T-helper 2 cell treated with Interferon-gamma antibody and Interleukin-4, amounts not matched to agents 100 ng/mL and 5 ng/mL, for 36 hours (primary cell): Measurements from ENCODE around the gene ZPLD1. TPM values are rescaled to one million over a fixed set of nuclear protein-coding genes. Genes with fewer than 3 reads are reported as not detected.

Source experiments
- intact Hi-C: fragments of 100-400 bp; cut with micrococcal nuclease; formaldehyde crosslinking; loops from one replicate; pipeline ENCODE4 v1.15.1; 2023
- total RNA-seq: library from RNA; stranded (reverse); gene quantifications from 2 replicates; pipeline ENCODE4 v1.2.3, GENCODE V29; 2022

ZPLD1 gene
- total RNA-seq, result not detected in 2 replicates

- intact Hi-C loops, result no loop called here
Observed at GRCh38 chr3:102434715-102435114, at the start of gene ZPLD1. TSS of gene ZPLD1 (plus strand) at chr3:102435015. CDS start at chr3:102438488, 3,473 bp downstream.

- intact Hi-C loops, result no loop called here
Observed at GRCh38 chr3:102390171-102390864, 44.5 kb upstream of the ZPLD1 start.

GRCh38 chr3:102390916-102391315 is 43.9 kb upstream of the ZPLD1 start:
- intact Hi-C loops, result no loop called here

GRCh38 chr3:102391491-102391890 is 43.3 kb upstream of the ZPLD1 start:
- intact Hi-C loops, result no loop called here

GRCh38 chr3:102394517-102394916 is 40.3 kb upstream of the ZPLD1 start:
- intact Hi-C loops, result no loop called here

- intact Hi-C loops, result no loop called here
Observed at GRCh38 chr3:102398176-102398575, 36.6 kb upstream of the ZPLD1 start.

- intact Hi-C loops, result no loop called here
Observed at GRCh38 chr3:102398666-102399065, 36.1 kb upstream of the ZPLD1 start.

- intact Hi-C loops, result no loop called here
Observed at GRCh38 chr3:102400142-102400541, 34.7 kb upstream of the ZPLD1 start.

GRCh38 chr3:102400766-102401165 is 34.0 kb upstream of the ZPLD1 start:
- intact Hi-C loops, result no loop called here

- intact Hi-C loops, result no loop called here
Observed at GRCh38 chr3:102410616-102411015, 24.2 kb upstream of the ZPLD1 start.

GRCh38 chr3:102415553-102415952 is 19.3 kb upstream of the ZPLD1 start:
- intact Hi-C loops, result no loop called here

GRCh38 chr3:102419786-102420185 is 15.0 kb upstream of the ZPLD1 start:
- intact Hi-C loops, result no loop called here

GRCh38 chr3:102441832-102442231 is 7.0 kb downstream of the ZPLD1 start:
- intact Hi-C loops, result no loop called here

GRCh38 chr3:102443021-102443420 is 8.2 kb downstream of the ZPLD1 start:
- intact Hi-C loops, result no loop called here

GRCh38 chr3:102444101-102444500 is 9.3 kb downstream of the ZPLD1 start:
- intact Hi-C loops, result no loop called here

- intact Hi-C loops, result no loop called here
Observed at GRCh38 chr3:102447272-102447671, 12.5 kb downstream of the ZPLD1 start.

GRCh38 chr3:102449341-102449740 is 14.5 kb downstream of the ZPLD1 start:
- intact Hi-C loops, result no loop called here

GRCh38 chr3:102449930-102450329 is 15.1 kb downstream of the ZPLD1 start:
- intact Hi-C loops, result no loop called here

GRCh38 chr3:102450976-102451375 is 16.2 kb downstream of the ZPLD1 start:
- intact Hi-C loops, result no loop called here

- intact Hi-C loops, result no loop called here
Observed at GRCh38 chr3:102451543-102451942, 16.7 kb downstream of the ZPLD1 start.

GRCh38 chr3:102454181-102454580 is 19.4 kb downstream of the ZPLD1 start:
- intact Hi-C loops, result no loop called here

GRCh38 chr3:102457644-102458043 is 22.8 kb downstream of the ZPLD1 start:
- intact Hi-C loops, result no loop called here

- intact Hi-C loops, result no loop called here
Observed at GRCh38 chr3:102460579-102460978, 25.8 kb downstream of the ZPLD1 start.

- intact Hi-C loops, result no loop called here
Observed at GRCh38 chr3:102464261-102464660, 29.4 kb downstream of the ZPLD1 start.
